ENCODE data around the gene TREH. TPM values are rescaled to one million over a fixed set of nuclear protein-coding genes. Genes with fewer than 3 reads are reported as not detected.

Gene TREH
- total RNA-seq, 1 donor from 2014 or later = not detected

DNA sequence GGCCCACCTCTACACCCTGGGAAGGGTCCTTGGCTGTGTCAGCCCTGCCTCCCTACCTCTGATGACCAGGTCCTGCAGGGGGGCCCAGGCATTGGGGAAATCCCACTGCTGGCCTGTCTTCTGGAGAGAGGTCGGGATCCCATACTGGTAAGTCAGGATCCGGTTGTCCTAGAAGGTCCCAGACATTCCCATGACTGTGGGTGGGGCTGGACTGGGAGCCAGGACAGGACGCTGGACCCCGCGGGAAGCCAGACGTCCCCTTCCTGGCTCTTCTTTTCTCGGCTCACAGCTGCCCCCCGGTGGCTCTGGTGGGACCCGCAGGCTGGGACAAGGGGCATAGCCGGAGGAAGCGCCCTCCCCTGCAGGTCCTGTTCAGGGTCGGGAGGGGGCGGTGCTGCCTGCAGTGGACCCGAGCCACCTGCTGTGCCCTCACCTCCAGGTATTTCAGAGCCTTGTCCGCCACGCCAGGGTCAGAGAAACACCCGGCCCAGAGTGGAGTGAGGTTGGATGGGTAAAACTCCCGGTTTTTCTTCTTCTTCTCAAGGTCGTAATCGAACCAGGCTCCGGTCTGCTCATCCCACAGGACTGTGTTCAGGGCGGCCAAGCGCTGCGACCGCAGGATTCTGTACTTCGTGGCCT, 20.0 kb downstream of the TREH start:
- Histone ChIP-seq H3K27me3 (ENCODE audit: low read depth) (no peaks in the 10 kb centered on the region), H3K36me3 (peaks cover 34% of the 10 kb centered on the region), H3K4me3 (peak overlapping the region; percentile 16), H3K9me3 (replicated peaks) (no peaks in the 10 kb centered on the region), H3K4me1 (peaks cover 26% of the 10 kb centered on the region), H3K27ac (replicated peaks) (peak overlapping the region; percentile 79)
- DNase-seq = peak; percentile 92
- intact Hi-C loops (cut with micrococcal nuclease) = no loop called here
- TF ChIP-seq, protein P1, sequence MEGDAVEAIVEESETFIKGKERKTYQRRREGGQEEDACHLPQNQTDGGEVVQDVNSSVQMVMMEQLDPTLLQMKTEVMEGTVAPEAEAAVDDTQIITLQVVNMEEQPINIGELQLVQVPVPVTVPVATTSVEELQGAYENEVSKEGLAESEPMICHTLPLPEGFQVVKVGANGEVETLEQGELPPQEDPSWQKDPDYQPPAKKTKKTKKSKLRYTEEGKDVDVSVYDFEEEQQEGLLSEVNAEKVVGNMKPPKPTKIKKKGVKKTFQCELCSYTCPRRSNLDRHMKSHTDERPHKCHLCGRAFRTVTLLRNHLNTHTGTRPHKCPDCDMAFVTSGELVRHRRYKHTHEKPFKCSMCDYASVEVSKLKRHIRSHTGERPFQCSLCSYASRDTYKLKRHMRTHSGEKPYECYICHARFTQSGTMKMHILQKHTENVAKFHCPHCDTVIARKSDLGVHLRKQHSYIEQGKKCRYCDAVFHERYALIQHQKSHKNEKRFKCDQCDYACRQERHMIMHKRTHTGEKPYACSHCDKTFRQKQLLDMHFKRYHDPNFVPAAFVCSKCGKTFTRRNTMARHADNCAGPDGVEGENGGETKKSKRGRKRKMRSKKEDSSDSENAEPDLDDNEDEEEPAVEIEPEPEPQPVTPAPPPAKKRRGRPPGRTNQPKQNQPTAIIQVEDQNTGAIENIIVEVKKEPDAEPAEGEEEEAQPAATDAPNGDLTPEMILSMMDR (IDR thresholded peaks at IDR 0.05; ENCODE audit: borderline replicate concordance) = peak; percentile 99

GRCh38 chr11:118658429-118659313, 20.8 kb downstream of the TREH start:
- Histone ChIP-seq H3K4me3 (no peak overlapping the region), H3K9me3 (replicated peaks) (no peaks in the 10 kb centered on the region), H3K27me3 (ENCODE audit: low read depth) (no peaks in the 10 kb centered on the region), H3K36me3 (peaks cover 41% of the 10 kb centered on the region), H3K27ac (replicated peaks) (peak overlapping the region; percentile 79), H3K4me1 (peaks cover 26% of the 10 kb centered on the region)
- TF ChIP-seq, protein P1 (IDR thresholded peaks at IDR 0.05; ENCODE audit: borderline replicate concordance) = peak; percentile 19
- no peak for DNase-seq
- intact Hi-C loops (cut with micrococcal nuclease) = no loop called here

DNA sequence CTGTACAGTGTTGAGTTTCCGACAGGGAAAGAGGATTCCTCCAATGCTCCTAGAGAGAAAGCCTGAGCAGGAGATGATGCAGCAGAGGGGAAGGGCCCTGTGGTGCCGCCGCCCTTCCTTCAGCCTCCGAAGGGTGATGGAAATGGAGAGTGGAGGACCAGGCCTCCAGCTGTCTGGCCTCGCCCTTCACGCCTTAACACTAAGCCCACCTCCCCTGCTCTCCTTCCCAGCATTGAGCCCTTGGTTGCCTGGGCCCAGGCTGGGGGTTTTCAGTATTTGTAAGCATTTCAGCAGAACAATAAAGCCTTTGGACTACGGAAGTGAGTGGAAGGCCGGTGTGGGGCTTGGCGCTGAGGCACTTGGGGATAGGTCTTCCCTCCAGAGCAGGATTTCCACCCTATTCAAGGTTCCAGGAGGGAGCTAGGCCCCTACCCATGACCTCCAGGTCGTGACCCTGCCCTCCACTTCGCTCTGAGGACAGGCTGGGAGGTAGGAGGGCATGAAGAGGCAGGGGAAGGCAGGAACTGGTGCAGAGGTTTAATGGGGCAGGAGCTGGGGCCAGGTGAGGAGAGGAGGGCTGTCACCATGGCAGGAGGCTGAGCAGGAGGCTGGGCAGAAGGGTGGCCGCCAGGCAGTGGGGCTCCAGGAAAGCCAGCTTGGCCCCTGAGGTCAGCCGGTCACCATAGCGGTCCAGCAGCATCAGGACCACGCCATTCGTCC, 21.6 kb downstream of the TREH start:
- TF ChIP-seq, protein P1 (IDR thresholded peaks at IDR 0.05; ENCODE audit: borderline replicate concordance) = no peak
- Histone ChIP-seq H3K27ac (replicated peaks) (peak overlapping the region; percentile 79), H3K36me3 (peaks cover 49% of the 10 kb centered on the region), H3K4me3 (no peak overlapping the region), H3K27me3 (ENCODE audit: low read depth) (no peaks in the 10 kb centered on the region), H3K4me1 (peaks cover 26% of the 10 kb centered on the region), H3K9me3 (replicated peaks) (no peaks in the 10 kb centered on the region)
- intact Hi-C loops (cut with micrococcal nuclease) = no loop called here
- DNase-seq = no peak

DNA sequence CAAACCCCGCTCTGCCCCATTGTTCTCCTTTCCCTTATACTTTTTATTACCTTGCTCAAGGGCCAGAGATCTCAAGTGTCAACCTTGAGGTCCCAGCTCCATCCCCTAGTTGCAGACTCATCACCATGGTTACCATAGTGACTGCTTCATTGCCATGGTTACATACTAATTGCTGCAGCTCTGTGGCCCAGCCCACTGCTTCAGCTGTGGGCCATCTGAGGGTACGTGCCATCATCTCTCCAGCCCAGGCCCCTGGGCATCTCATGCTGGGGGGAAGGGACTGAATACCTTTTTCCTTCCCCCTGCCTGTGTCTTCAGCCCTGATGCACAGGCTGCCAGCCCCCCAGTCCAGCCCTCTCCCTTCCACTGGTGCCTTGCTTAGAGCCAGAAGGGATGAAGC, 22.2 kb downstream of the TREH start:
- TF ChIP-seq, protein P1 (IDR thresholded peaks at IDR 0.05; ENCODE audit: borderline replicate concordance) = no peak
- Histone ChIP-seq H3K27ac (replicated peaks) (peak overlapping the region; percentile 79), H3K9me3 (replicated peaks) (no peaks in the 10 kb centered on the region), H3K4me3 (no peak overlapping the region), H3K27me3 (ENCODE audit: low read depth) (no peaks in the 10 kb centered on the region), H3K4me1 (peaks cover 26% of the 10 kb centered on the region), H3K36me3 (peaks cover 56% of the 10 kb centered on the region)
- DNase-seq = no peak
- intact Hi-C loops (cut with micrococcal nuclease) = no loop called here

DNA sequence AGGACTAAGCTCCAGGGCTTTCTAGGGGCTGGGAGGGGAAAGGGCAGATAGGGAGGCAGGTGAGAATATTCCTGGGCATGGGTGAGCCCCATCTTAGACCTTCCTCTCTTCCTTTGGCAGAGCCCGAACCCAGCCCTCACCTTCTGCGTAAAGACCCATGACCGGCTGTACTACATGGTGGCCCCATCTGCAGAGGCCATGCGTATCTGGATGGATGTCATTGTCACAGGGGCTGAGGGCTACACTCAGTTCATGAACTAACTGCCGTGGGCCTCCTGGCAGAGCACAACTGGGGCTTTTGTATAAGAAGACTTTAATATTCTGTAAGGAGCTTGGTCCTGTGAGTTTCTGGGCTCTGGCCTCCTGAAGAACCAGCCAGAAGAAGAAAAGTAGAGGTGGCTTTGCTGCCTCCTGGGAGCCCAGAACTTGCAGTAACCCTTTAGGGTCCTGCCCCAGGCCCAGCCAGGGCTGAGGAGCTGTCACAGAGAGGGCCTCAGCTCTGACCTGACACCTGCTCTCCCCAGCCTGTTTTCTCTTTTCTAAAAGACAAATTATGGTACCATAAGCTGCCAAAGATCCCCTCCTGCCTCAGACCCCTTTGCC, 22.8 kb downstream of the TREH start:
- H3K4me1 ChIP-seq = peaks cover 26% of the 10 kb centered on the region
- H3K27ac ChIP-seq (replicated peaks) = no peak overlapping the region
- H3K27me3 ChIP-seq (ENCODE audit: low read depth) = no peaks in the 10 kb centered on the region
- TF ChIP-seq, protein P1 (IDR thresholded peaks at IDR 0.05; ENCODE audit: borderline replicate concordance) = no peak
- no peaks in the 10 kb centered on the region for H3K9me3 ChIP-seq (replicated peaks)
- no peak overlapping the region for H3K4me3 ChIP-seq
- intact Hi-C loops (cut with micrococcal nuclease) = no loop called here
- peaks cover 61% of the 10 kb centered on the region for H3K36me3 ChIP-seq
- no peak for DNase-seq

All from left ventricle myocardium inferior (tissue), 1 donor.